GM12873 (cell line): ENCODE data around the gene SCN11A.

ENCODE experiments used
- CTCF ChIP-seq: IDR thresholded peaks from 2 replicates; pipeline ENCODE4 v1.5.1; 2012; ENCODE audit warnings: low read depth, mild to moderate bottlenecking, moderate library complexity, low read length, control low read depth; ENCODE audit not compliant: insufficient read depth; ENCODE audit errors: missing control alignments

Gene SCN11A

GRCh38 chr3:39038165-39038564, 13.6 kb downstream of the SCN11A start:
- no peak for TF ChIP-seq CTCF

GRCh38 chr3:39029556-39029955, 22.2 kb downstream of the SCN11A start:
- TF ChIP-seq CTCF = no peak

- TF ChIP-seq CTCF = no peak
These were observed 23.2 kb downstream of the SCN11A start for GRCh38 chr3:39028546-39028945.

GRCh38 chr3:39025222-39025970, 26.3 kb downstream of the SCN11A start:
- no peak for TF ChIP-seq CTCF

GRCh38 chr3:39024497-39024896, 27.2 kb downstream of the SCN11A start:
- no peak for TF ChIP-seq CTCF

GRCh38 chr3:39022286-39022630, 29.5 kb downstream of the SCN11A start:
- TF ChIP-seq CTCF = no peak

- TF ChIP-seq CTCF = no peak
These were observed 30.1 kb downstream of the SCN11A start for GRCh38 chr3:39021465-39022285.
